Central memory CD8-positive, alpha-beta T cell (primary cell): ENCODE data around the gene RBBP4.
A peak's percentile ranks its signal among the peaks of the same experiment; 100 is the strongest.

Experiments used
- ATAC-seq: fragments of 150-1000 bp; cut with Tn5 transposase; replicated peaks from 2 replicates; pipeline ENCODE4 v1.10.0; 2022; ENCODE audit warnings: mild to moderate bottlenecking, moderate FRiP score, moderate number of reproducible peaks; ENCODE audit not compliant: poor library complexity, severe bottlenecking; ENCODE audit errors: extremely low read depth
- DNase-seq, 2 donors: peaks; one replicate each; pipeline ENCODE4 v3.0.0; 2021; ENCODE audit warnings: low spot score in 2 of 2
- H3K27ac Mint-ChIP-seq: one replicate; pipeline ENCODE4 v1.8.0; 2022; ENCODE audit warnings: low read depth, mild to moderate bottlenecking, moderate library complexity, mixed read lengths
- H3K27me3 Mint-ChIP-seq: one replicate; pipeline ENCODE4 v1.8.0; 2022; ENCODE audit warnings: mixed read lengths
- H3K36me3 Mint-ChIP-seq: one replicate; pipeline ENCODE4 v1.8.0; 2022; ENCODE audit warnings: mild to moderate bottlenecking, moderate library complexity, mixed read lengths; ENCODE audit not compliant: insufficient read depth
- H3K4me1 Mint-ChIP-seq: one replicate; pipeline ENCODE4 v1.8.0; 2022; ENCODE audit warnings: mixed read lengths
- H3K4me3 Mint-ChIP-seq: one replicate; pipeline ENCODE4 v1.8.0; 2022; ENCODE audit warnings: mild to moderate bottlenecking, moderate library complexity, mixed read lengths
- H3K9me3 Mint-ChIP-seq: one replicate; pipeline ENCODE4 v1.8.0; 2022; ENCODE audit warnings: mixed read lengths

RBBP4 gene

GRCh38 chr1:32650752-32651460 lies at the start of gene RBBP4:
RBBP4 (plus strand) TSS chr1:32651208; CDS start chr1:32651307, 99 bp downstream.
- Mint-ChIP-seq H3K27me3 (no peaks in the 10 kb centered on the region), H3K27ac (peak within 1 kb of the TSS; percentile 98), H3K9me3 (no peaks in the 10 kb centered on the region), H3K36me3 (peaks cover 56% of the 10 kb centered on the region), H3K4me1 (peaks cover 46% of the 10 kb centered on the region), H3K4me3 (peak within 1 kb of the TSS; percentile 80)
- DNase-seq (peak; percentile 96 to 98), ATAC-seq (peak; percentile 85)

GRCh38 chr1:32605711-32606424 lies 45.1 kb upstream of the RBBP4 start:
- Mint-ChIP-seq H3K27ac (no peak overlapping the region), H3K36me3 (no peaks in the 10 kb centered on the region), H3K9me3 (no peaks in the 10 kb centered on the region), H3K4me1 (no peaks in the 10 kb centered on the region), H3K27me3 (no peaks in the 10 kb centered on the region), H3K4me3 (no peak overlapping the region)
- no peak for DNase-seq
- no peak for ATAC-seq

GRCh38 chr1:32606565-32607371 lies 44.2 kb upstream of the RBBP4 start:
- Mint-ChIP-seq H3K27ac (no peak overlapping the region), H3K4me3 (no peak overlapping the region), H3K9me3 (no peaks in the 10 kb centered on the region), H3K27me3 (no peaks in the 10 kb centered on the region), H3K36me3 (no peaks in the 10 kb centered on the region), H3K4me1 (no peaks in the 10 kb centered on the region)
- ATAC-seq, result no peak
- DNase-seq, result no peak

- Mint-ChIP-seq H3K4me3 (no peak overlapping the region), H3K27me3 (no peaks in the 10 kb centered on the region), H3K4me1 (peaks cover 6% of the 10 kb centered on the region), H3K9me3 (no peaks in the 10 kb centered on the region), H3K27ac (no peak overlapping the region), H3K36me3 (no peaks in the 10 kb centered on the region)
- DNase-seq (no peak), ATAC-seq (no peak)
Observed at GRCh38 chr1:32609180-32609579, 41.8 kb upstream of the RBBP4 start.

GRCh38 chr1:32611859-32612188 lies 39.2 kb upstream of the RBBP4 start:
- Mint-ChIP-seq H3K27me3 (no peaks in the 10 kb centered on the region), H3K9me3 (no peaks in the 10 kb centered on the region), H3K27ac (no peak overlapping the region), H3K36me3 (no peaks in the 10 kb centered on the region), H3K4me1 (peaks cover 6% of the 10 kb centered on the region), H3K4me3 (peak overlapping the region; percentile 15)
- DNase-seq (no peak), ATAC-seq (no peak)

GRCh38 chr1:32612189-32612881 lies 38.7 kb upstream of the RBBP4 start:
- Mint-ChIP-seq H3K27me3 (no peaks in the 10 kb centered on the region), H3K36me3 (no peaks in the 10 kb centered on the region), H3K27ac (peak overlapping the region; percentile 4), H3K4me1 (peaks cover 6% of the 10 kb centered on the region), H3K4me3 (peak overlapping the region; percentile 15), H3K9me3 (no peaks in the 10 kb centered on the region)
- ATAC-seq, result peak; percentile 49
- no peak for DNase-seq

GRCh38 chr1:32613472-32613871 lies 37.5 kb upstream of the RBBP4 start:
- Mint-ChIP-seq H3K4me3 (peak overlapping the region; percentile 31), H3K27me3 (no peaks in the 10 kb centered on the region), H3K27ac (no peak overlapping the region), H3K4me1 (peaks cover 6% of the 10 kb centered on the region), H3K36me3 (no peaks in the 10 kb centered on the region), H3K9me3 (no peaks in the 10 kb centered on the region)
- ATAC-seq (no peak), DNase-seq (no peak)

GRCh38 chr1:32618673-32619221 lies 32.3 kb upstream of the RBBP4 start:
- peaks cover 9% of the 10 kb centered on the region for H3K36me3 Mint-ChIP-seq
- ATAC-seq, result no peak
- no peak overlapping the region for H3K27ac Mint-ChIP-seq
- H3K4me1 Mint-ChIP-seq, result peaks cover 12% of the 10 kb centered on the region
- no peaks in the 10 kb centered on the region for H3K9me3 Mint-ChIP-seq
- DNase-seq, result no peak
- no peak overlapping the region for H3K4me3 Mint-ChIP-seq
- H3K27me3 Mint-ChIP-seq, result no peaks in the 10 kb centered on the region

GRCh38 chr1:32619701-32620485 lies 31.1 kb upstream of the RBBP4 start:
- H3K36me3 Mint-ChIP-seq, result peaks cover 9% of the 10 kb centered on the region
- H3K27ac Mint-ChIP-seq, result peak overlapping the region; percentile 64
- H3K9me3 Mint-ChIP-seq, result no peaks in the 10 kb centered on the region
- DNase-seq (no peak), ATAC-seq (no peak)
- H3K27me3 Mint-ChIP-seq, result no peaks in the 10 kb centered on the region
- no peak overlapping the region for H3K4me3 Mint-ChIP-seq
- H3K4me1 Mint-ChIP-seq, result peaks cover 18% of the 10 kb centered on the region

GRCh38 chr1:32622205-32622604 lies 28.8 kb upstream of the RBBP4 start:
- ATAC-seq (no peak), DNase-seq (no peak)
- Mint-ChIP-seq H3K27me3 (no peaks in the 10 kb centered on the region), H3K27ac (no peak overlapping the region), H3K9me3 (no peaks in the 10 kb centered on the region), H3K36me3 (peaks cover 11% of the 10 kb centered on the region), H3K4me3 (no peak overlapping the region), H3K4me1 (peaks cover 22% of the 10 kb centered on the region)

GRCh38 chr1:32622806-32623681 lies 28.0 kb upstream of the RBBP4 start:
- Mint-ChIP-seq H3K4me3 (peak overlapping the region; percentile 12), H3K27me3 (no peaks in the 10 kb centered on the region), H3K4me1 (peaks cover 30% of the 10 kb centered on the region), H3K27ac (peak overlapping the region; percentile 56), H3K9me3 (no peaks in the 10 kb centered on the region), H3K36me3 (peaks cover 14% of the 10 kb centered on the region)
- ATAC-seq (no peak), DNase-seq (no peak)
